ENCODE measurements around the gene NEDD4L. TPM values are rescaled to one million over a fixed set of nuclear protein-coding genes. Genes with fewer than 3 reads are reported as not detected.

Gene NEDD4L
- total RNA-seq, 2 experiments from 2014 or later = 3.2 to 3.3 TPM

DNA sequence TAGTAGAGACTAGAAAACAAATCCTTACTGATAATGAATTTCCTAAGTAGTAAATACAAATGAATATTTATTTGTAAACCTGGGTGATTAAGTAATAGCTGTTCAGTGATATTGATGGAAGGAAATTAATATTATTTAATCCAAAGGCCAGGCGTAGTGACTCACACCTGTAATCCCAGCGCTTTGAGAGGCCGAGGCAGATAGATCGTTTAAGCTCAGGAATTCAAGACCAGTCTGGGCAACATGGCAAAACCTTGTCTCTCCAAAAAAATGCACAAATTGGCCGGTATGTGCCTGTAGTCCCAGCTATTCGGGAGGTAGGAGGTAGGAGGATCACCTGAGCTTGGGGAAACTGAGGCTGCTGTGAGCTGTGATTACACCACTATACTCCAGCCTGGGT, 228.2 kb downstream of the NEDD4L start:
- Histone ChIP-seq H4K20me1 (ENCODE audit: insufficient read depth, low read length) (no peaks in the 10 kb centered on the region), H3K4me3 (ENCODE audit: low read depth, low read length, poor library complexity, severe bottlenecking) (no peak overlapping the region), H3K9me2 (ENCODE audit: insufficient read depth, low read length) (no peaks in the 10 kb centered on the region), H3K4me1 (ENCODE audit: insufficient read depth, low read length, poor library complexity, severe bottlenecking) (no peaks in the 10 kb centered on the region), H3K27ac (ENCODE audit: low read depth, low read length, poor library complexity, severe bottlenecking) (no peak overlapping the region), H3K4me2 (ENCODE audit: low read length) (no peak overlapping the region), H3K79me2 (ENCODE audit: insufficient read depth, low read depth, low read length) (no peaks in the 10 kb centered on the region), H3K36me3 (ENCODE audit: insufficient read depth, low read length) (no peaks in the 10 kb centered on the region), H3K9me3 (ENCODE audit: low read length) (no peaks in the 10 kb centered on the region), H2AFZ (ENCODE audit: low read length) (no peak overlapping the region)
- ChIA-PET POLR2A (no interaction called here), CTCF (ENCODE audit: unreplicated experiment) (no interaction called here)
- intact Hi-C loops (cut with micrococcal nuclease; ENCODE audit: unreplicated experiment) = no loop called here
- TF ChIP-seq EZH2phosphoT487 (IDR thresholded peaks at IDR 0.05; ENCODE audit: borderline replicate concordance, low read depth, low read length) = no peak
- TF ChIP-seq, protein P1, sequence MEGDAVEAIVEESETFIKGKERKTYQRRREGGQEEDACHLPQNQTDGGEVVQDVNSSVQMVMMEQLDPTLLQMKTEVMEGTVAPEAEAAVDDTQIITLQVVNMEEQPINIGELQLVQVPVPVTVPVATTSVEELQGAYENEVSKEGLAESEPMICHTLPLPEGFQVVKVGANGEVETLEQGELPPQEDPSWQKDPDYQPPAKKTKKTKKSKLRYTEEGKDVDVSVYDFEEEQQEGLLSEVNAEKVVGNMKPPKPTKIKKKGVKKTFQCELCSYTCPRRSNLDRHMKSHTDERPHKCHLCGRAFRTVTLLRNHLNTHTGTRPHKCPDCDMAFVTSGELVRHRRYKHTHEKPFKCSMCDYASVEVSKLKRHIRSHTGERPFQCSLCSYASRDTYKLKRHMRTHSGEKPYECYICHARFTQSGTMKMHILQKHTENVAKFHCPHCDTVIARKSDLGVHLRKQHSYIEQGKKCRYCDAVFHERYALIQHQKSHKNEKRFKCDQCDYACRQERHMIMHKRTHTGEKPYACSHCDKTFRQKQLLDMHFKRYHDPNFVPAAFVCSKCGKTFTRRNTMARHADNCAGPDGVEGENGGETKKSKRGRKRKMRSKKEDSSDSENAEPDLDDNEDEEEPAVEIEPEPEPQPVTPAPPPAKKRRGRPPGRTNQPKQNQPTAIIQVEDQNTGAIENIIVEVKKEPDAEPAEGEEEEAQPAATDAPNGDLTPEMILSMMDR (conservative IDR thresholded peaks at IDR 0.05; ENCODE audit: low read length) = no peak
- DNase-seq (ENCODE audit: low spot score) = no peak
- no TSS peak for BruUV-seq (replicated peaks)

DNA sequence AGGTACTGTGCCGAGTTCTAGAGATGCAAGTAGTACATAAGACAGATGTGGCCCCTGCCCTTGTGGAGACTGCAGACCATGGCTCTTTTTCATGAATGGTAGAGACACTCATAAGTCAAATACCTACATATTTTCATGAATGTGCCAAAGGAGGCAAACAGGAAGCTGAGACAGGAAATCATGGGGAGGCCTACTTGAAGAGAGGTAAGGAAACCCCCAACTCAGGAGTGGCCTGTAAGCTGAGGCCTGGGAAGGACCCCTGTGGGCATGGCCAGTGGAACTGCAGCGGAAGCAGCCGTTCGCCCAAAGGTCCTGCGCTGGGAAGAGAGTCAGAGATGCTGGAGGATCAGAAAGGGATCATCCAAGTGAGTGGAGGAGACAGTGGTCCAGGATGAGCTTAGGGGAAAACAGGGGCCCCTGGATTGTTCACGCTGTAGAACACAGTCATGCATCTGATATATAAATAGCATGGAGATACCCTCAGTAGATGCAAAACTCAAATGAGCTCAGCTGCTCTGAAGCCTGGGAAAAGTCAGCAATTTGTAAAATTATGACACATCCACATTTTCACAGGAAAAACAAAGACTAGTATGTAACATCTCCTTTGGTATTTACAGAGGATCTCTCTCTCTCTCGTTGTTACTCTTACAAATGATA, 228.9 kb downstream of the NEDD4L start:
- Histone ChIP-seq H2AFZ (ENCODE audit: low read length) (no peak overlapping the region), H3K36me3 (ENCODE audit: insufficient read depth, low read length) (no peaks in the 10 kb centered on the region), H3K27ac (ENCODE audit: low read depth, low read length, poor library complexity, severe bottlenecking) (no peak overlapping the region), H3K9me3 (ENCODE audit: low read length) (no peaks in the 10 kb centered on the region), H3K79me2 (ENCODE audit: insufficient read depth, low read depth, low read length) (no peaks in the 10 kb centered on the region), H3K4me1 (ENCODE audit: insufficient read depth, low read length, poor library complexity, severe bottlenecking) (no peaks in the 10 kb centered on the region), H4K20me1 (ENCODE audit: insufficient read depth, low read length) (no peaks in the 10 kb centered on the region), H3K4me2 (ENCODE audit: low read length) (no peak overlapping the region), H3K9me2 (ENCODE audit: insufficient read depth, low read length) (no peaks in the 10 kb centered on the region), H3K4me3 (ENCODE audit: low read depth, low read length, poor library complexity, severe bottlenecking) (no peak overlapping the region)
- TF ChIP-seq, protein P1 (conservative IDR thresholded peaks at IDR 0.05; ENCODE audit: low read length) = no peak
- TF ChIP-seq EZH2phosphoT487 (IDR thresholded peaks at IDR 0.05; ENCODE audit: borderline replicate concordance, low read depth, low read length) = no peak
- ChIA-PET POLR2A (no interaction called here), CTCF (ENCODE audit: unreplicated experiment) (no interaction called here)
- BruUV-seq (replicated peaks) = no TSS peak
- no peak for DNase-seq (ENCODE audit: low spot score)
- intact Hi-C loops (cut with micrococcal nuclease; ENCODE audit: unreplicated experiment) = no loop called here

DNA sequence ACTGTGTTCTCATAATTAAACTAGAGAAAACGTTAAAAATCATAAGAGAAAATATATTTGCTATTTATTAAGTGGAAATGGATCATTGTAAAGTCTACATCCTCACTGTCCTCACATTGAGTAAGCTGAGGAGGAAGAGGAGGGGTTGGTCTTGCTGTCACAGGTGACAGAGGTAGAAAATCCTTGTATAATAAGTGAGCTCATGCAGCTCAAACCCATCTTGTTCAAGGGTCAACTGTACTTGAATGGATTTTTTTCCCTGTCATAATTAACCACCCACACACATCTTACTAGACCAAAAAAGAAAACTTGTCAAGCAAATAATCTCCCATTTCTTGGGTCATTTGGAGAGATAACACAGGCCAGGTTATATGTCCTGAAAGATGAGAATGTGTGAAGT, 231.2 kb downstream of the NEDD4L start:
- no TSS peak for BruUV-seq (replicated peaks)

More for the DNA sequence above, 231.2 kb downstream of the NEDD4L start:
- TF ChIP-seq, protein P1 (conservative IDR thresholded peaks at IDR 0.05; ENCODE audit: low read length) = no peak
- no peak for TF ChIP-seq EZH2phosphoT487 (IDR thresholded peaks at IDR 0.05; ENCODE audit: borderline replicate concordance, low read depth, low read length)
- no peaks in the 10 kb centered on the region for H4K20me1 ChIP-seq (ENCODE audit: insufficient read depth, low read length)
- intact Hi-C loops (cut with micrococcal nuclease; ENCODE audit: unreplicated experiment) = no loop called here
- H3K79me2 ChIP-seq (ENCODE audit: insufficient read depth, low read depth, low read length) = no peaks in the 10 kb centered on the region
- H3K36me3 ChIP-seq (ENCODE audit: insufficient read depth, low read length) = no peaks in the 10 kb centered on the region
- no peaks in the 10 kb centered on the region for H3K9me3 ChIP-seq (ENCODE audit: low read length)
- no peaks in the 10 kb centered on the region for H3K4me1 ChIP-seq (ENCODE audit: insufficient read depth, low read length, poor library complexity, severe bottlenecking)
- CTCF ChIA-PET (ENCODE audit: unreplicated experiment) = no interaction called here
- H3K4me2 ChIP-seq (ENCODE audit: low read length) = no peak overlapping the region
- H3K27ac ChIP-seq (ENCODE audit: low read depth, low read length, poor library complexity, severe bottlenecking) = no peak overlapping the region
- POLR2A ChIA-PET = no interaction called here
- H2AFZ ChIP-seq (ENCODE audit: low read length) = no peak overlapping the region
- no peak overlapping the region for H3K4me3 ChIP-seq (ENCODE audit: low read depth, low read length, poor library complexity, severe bottlenecking)
- no peak for DNase-seq (ENCODE audit: low spot score)
- no peaks in the 10 kb centered on the region for H3K9me2 ChIP-seq (ENCODE audit: insufficient read depth, low read length)

Measured in OCI-LY7 (cell line).